Natural killer cell (primary cell): ENCODE results near the gene PFKP. TPM values are rescaled to one million over a fixed set of nuclear protein-coding genes. Genes with fewer than 3 reads are reported as not detected.

ENCODE experiments used
- ATAC-seq, 3 donors: fragments of 150-1000 bp in 2 of 3; fragments of 200-7000 bp in 1 of 3; cut with Tn5 transposase; 1 replicate in 1 of 3; 2 replicates in 2 of 3; pipeline ENCODE4 v1.10.0; 2021; ENCODE audit warnings: mild to moderate bottlenecking in 2 of 3, moderate library complexity in 2 of 3
- DNase-seq, 2 donors: peaks; one replicate each; pipeline versions ENCODE4 v3.0.0 to v3.0.0-alpha.2; 2013 to 2021; ENCODE audit warnings: mixed read lengths in 1 of 2
- H3K27ac ChIP-seq: one replicate; pipeline ENCODE4 v1.5.1; 2013; ENCODE audit warnings: mild to moderate bottlenecking, low read length
- H3K27me3 ChIP-seq: one replicate; pipeline ENCODE4 v1.6.1; 2013; ENCODE audit warnings: low read length; ENCODE audit not compliant: control insufficient read depth, insufficient read depth
- H3K36me3 ChIP-seq: one replicate; pipeline ENCODE4 v1.6.1; 2013; ENCODE audit warnings: low read length; ENCODE audit not compliant: control insufficient read depth, insufficient read depth
- H3K4me1 ChIP-seq: one replicate; pipeline ENCODE4 v1.6.1; 2013; ENCODE audit warnings: low read length; ENCODE audit not compliant: control insufficient read depth, insufficient read depth
- H3K4me3 ChIP-seq: one replicate; pipeline ENCODE4 v1.5.1; 2013; ENCODE audit warnings: low read length
- H3K9me3 ChIP-seq: one replicate; pipeline ENCODE4 v1.6.1; 2013; ENCODE audit warnings: low read length; ENCODE audit not compliant: control insufficient read depth, insufficient read depth
- H3K27ac Mint-ChIP-seq, 2 donors: one replicate each; pipeline ENCODE4 v1.8.0; 2022; ENCODE audit warnings: mild to moderate bottlenecking in 2 of 2, mixed read lengths in 2 of 2, moderate library complexity in 1 of 2
- H3K27me3 Mint-ChIP-seq, 2 donors: one replicate each; pipeline ENCODE4 v1.8.0; 2022; ENCODE audit warnings: low read depth in 2 of 2, mixed read lengths in 2 of 2
- H3K36me3 Mint-ChIP-seq: one replicate; pipeline ENCODE4 v1.8.0; 2022; ENCODE audit warnings: mixed read lengths
- H3K4me1 Mint-ChIP-seq, 2 donors: one replicate each; pipeline ENCODE4 v1.8.0; 2022; ENCODE audit warnings: mixed read lengths in 2 of 2
- H3K4me3 Mint-ChIP-seq: one replicate; pipeline ENCODE4 v1.8.0; 2022; ENCODE audit warnings: mild to moderate bottlenecking, moderate library complexity, mixed read lengths
- H3K9me3 Mint-ChIP-seq, 2 donors: one replicate each; pipeline ENCODE4 v1.8.0; 2022; ENCODE audit warnings: mixed read lengths in 2 of 2
- CTCF ChIP-seq: fragments of 200-600 bp; IDR thresholded peaks from one replicate; pipeline ENCODE4 v1.8.0; 2022; ENCODE audit warnings: antibody characterized with exemption
- WGBS: methylation state at CpG from one replicate; pipeline ENCODE4 v1.1.7; 2013; ENCODE audit warnings: missing lambda C conversion rate; ENCODE audit not compliant: insufficient coverage; 5-methylcytosine and 5-hydroxymethylcytosine counted together
- intact Hi-C: fragments of 100-400 bp; cut with micrococcal nuclease; formaldehyde crosslinking; loops from one replicate; pipeline ENCODE4 v1.14.2; 2022
- total RNA-seq, 4 donors: library from RNA; stranded (reverse); fragments of 120-200 nt in 1 of 4; gene quantifications; one replicate each; pipeline versions ENCODE4 v1.2.3 to v1.2.4, GENCODE V29; 2013 to 2022

The PFKP gene
- total RNA-seq, 3 donors from 2014 or later (not counting 1 experiment from before 2014, with no cell fraction given): 43.9 to 62.4 (median 47.4) TPM

GRCh38 chr10:3139216-3139910 lies 72.0 kb downstream of the PFKP start:
- Mint-ChIP-seq H3K4me3 (no peak overlapping the region), H3K27ac (no peak overlapping the region), H3K4me1 (peaks cover 0 to 4% of the 10 kb centered on the region in 2 donors), H3K27me3 (no peaks in the 10 kb centered on the region), H3K36me3 (peaks cover 16% of the 10 kb centered on the region), H3K9me3 (no peaks in the 10 kb centered on the region)
- Histone ChIP-seq H3K4me3 (no peak overlapping the region), H3K9me3 (no peaks in the 10 kb centered on the region), H3K4me1 (no peaks in the 10 kb centered on the region), H3K36me3 (peaks cover 97% of the 10 kb centered on the region), H3K27ac (no peak overlapping the region), H3K27me3 (no peaks in the 10 kb centered on the region)
- no peak for TF ChIP-seq CTCF
- DNase-seq (no peak), ATAC-seq (no peak)
- intact Hi-C loops: no loop called here
- 84% methylated on average over 10 of the region's 10 CpGs for WGBS

DNA sequence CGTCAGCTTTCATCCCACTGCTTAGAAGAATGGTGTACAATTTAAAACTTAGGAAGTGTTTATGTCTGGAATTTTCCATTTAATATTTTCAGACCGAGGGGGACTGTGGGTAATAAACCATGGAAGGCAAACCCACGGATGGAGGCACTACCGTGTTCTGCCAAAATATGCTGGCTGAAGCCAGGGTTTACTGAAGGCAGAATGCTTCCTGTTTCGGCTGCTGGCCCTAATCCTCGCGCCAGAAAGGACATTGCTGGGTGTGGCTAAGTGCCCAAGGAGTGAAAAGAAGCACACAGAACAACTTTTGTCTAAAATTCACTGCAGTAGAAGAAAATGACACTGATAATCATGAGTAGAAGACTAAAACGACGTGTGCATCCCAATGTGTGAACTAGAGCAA lies 72.9 kb downstream of the PFKP start:
- Histone ChIP-seq H3K4me3 (no peak overlapping the region), H3K36me3 (peaks cover 93% of the 10 kb centered on the region), H3K27ac (no peak overlapping the region), H3K4me1 (no peaks in the 10 kb centered on the region), H3K27me3 (no peaks in the 10 kb centered on the region), H3K9me3 (no peaks in the 10 kb centered on the region)
- WGBS: 86% methylated on average over 9 of the region's 9 CpGs
- ATAC-seq: no peak
- DNase-seq: no peak
- no peak for TF ChIP-seq CTCF
- Mint-ChIP-seq H3K27ac (no peak overlapping the region), H3K9me3 (no peaks in the 10 kb centered on the region), H3K4me3 (no peak overlapping the region), H3K4me1 (peaks cover 0 to 4% of the 10 kb centered on the region in 2 donors), H3K27me3 (no peaks in the 10 kb centered on the region), H3K36me3 (peaks cover 9% of the 10 kb centered on the region)
- intact Hi-C loops: no loop called here

DNA sequence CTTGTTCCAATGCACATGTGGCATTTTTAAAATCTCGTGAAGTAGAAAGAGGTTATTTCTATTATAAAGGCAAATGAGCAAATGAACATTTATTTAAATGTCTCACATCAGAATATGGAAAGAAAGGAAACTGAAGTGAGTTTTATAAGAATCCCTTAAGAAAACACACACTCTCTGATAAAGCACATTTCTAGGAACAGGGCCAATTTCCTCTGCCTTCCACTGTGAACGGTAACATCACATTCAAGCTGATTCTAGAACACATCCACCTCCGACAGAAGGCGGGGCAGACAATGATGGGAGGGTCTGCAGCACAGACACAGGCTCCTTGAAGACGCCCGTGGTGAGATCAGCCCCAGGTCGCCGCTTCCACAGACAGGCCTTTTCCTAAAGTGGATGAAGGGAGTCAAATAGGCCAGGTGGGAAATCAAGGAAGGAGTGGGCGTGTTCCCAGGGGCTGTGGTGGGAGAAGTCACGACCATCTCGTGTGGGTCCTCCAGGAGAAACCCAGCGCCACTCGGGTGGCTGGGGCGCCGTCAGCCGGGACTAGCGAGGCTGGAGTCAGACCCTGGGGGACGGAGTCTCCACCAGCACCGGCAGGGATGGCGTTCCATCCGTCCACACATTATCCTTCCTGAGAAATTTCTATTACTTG lies 74.1 kb downstream of the PFKP start:
- intact Hi-C loops: no loop called here
- TF ChIP-seq CTCF: no peak
- 95% methylated on average over 20 of the region's 21 CpGs for WGBS
- Histone ChIP-seq H3K4me1 (no peaks in the 10 kb centered on the region), H3K27me3 (no peaks in the 10 kb centered on the region), H3K4me3 (no peak overlapping the region), H3K27ac (no peak overlapping the region), H3K9me3 (no peaks in the 10 kb centered on the region), H3K36me3 (peaks cover 89% of the 10 kb centered on the region)
- no peak overlapping the region for H3K27ac Mint-ChIP-seq
- no peaks in the 10 kb centered on the region for H3K9me3 Mint-ChIP-seq
- H3K27me3 Mint-ChIP-seq: no peaks in the 10 kb centered on the region
- DNase-seq (no peak), ATAC-seq (no peak)
- no peak overlapping the region for H3K4me3 Mint-ChIP-seq
- peaks cover 0 to 4% of the 10 kb centered on the region in 2 donors for H3K4me1 Mint-ChIP-seq
- peaks cover 9% of the 10 kb centered on the region for H3K36me3 Mint-ChIP-seq
